HFFc6 (cell line): ENCODE measurements around the gene POU6F2. TPM values are rescaled to one million over a fixed set of nuclear protein-coding genes. Genes with fewer than 3 reads are reported as not detected.
"Not testable (repeated sequence)": the region's sequence is repeated elsewhere in the genome, so short reads cannot be mapped to it uniquely, and the experiment has no call there.

Source experiments
- DNase-seq: peaks from one replicate; pipeline ENCODE4 v3.0.0-alpha.2; 2018
- H3K27ac Mint-ChIP-seq: 2 replicates; pipeline ENCODE4 v1.8.0; 2020; ENCODE audit warnings: mild to moderate bottlenecking, mixed read lengths
- H3K27me3 Mint-ChIP-seq: 2 replicates; pipeline ENCODE4 v1.8.0; 2021; ENCODE audit warnings: mild to moderate bottlenecking, moderate library complexity, mixed read lengths; ENCODE audit not compliant: insufficient read depth
- H3K36me3 Mint-ChIP-seq: 2 replicates; pipeline ENCODE4 v1.8.0; 2021; ENCODE audit warnings: low read depth, mixed read lengths
- H3K4me1 Mint-ChIP-seq: 2 replicates; pipeline ENCODE4 v1.8.0; 2020; ENCODE audit warnings: low read depth, mixed read lengths
- H3K4me3 Mint-ChIP-seq: 2 replicates; pipeline ENCODE4 v1.8.0; 2020; ENCODE audit warnings: mild to moderate bottlenecking, moderate library complexity, mixed read lengths
- H3K9me3 Mint-ChIP-seq: 2 replicates; pipeline ENCODE4 v1.8.0; 2020; ENCODE audit warnings: mild to moderate bottlenecking, mixed read lengths
- total RNA-seq, 6 experiments: library from RNA; stranded (reverse); fragmentation: NEBNext Ultra II Directional; extraction: Animal tissue kit (Norgen Biotek cat#: 25700); gene quantifications; 2 replicates in 1 of 6; 3 replicates in 5 of 6; pipeline ENCODE4 v1.2.3, GENCODE V29; 2021
- TF ChIP-seq, protein P1 (sequence below): fragments of 200-600 bp; sonication (generic); IDR thresholded peaks from 2 replicates; pipeline ENCODE4 v1.5.0; 2021; ENCODE audit warnings: antibody characterized with exemption, mild to moderate bottlenecking

Gene POU6F2
- total RNA-seq, 6 experiments from 2014 or later: not detected

DNA sequence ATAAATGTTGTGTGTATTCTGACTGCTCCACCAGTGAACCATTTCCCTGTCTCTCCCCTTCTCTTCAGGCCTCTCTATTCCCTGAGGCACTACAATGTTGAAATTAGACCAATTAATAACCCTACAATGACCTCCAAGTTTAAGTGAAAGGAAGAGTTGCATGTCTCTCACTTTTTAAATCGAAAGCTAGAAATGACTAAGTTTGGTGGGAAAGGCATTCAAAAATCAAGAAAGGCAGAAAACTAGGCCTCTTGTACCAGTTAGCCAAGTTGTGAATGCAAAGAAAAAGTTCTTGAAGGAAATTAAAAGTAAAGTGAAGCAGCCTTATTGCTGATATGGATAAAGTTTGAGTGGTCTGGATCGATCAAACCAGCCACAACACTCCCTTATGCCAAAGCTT, 390.2 kb downstream of the POU6F2 start:
- TF ChIP-seq, protein P1, sequence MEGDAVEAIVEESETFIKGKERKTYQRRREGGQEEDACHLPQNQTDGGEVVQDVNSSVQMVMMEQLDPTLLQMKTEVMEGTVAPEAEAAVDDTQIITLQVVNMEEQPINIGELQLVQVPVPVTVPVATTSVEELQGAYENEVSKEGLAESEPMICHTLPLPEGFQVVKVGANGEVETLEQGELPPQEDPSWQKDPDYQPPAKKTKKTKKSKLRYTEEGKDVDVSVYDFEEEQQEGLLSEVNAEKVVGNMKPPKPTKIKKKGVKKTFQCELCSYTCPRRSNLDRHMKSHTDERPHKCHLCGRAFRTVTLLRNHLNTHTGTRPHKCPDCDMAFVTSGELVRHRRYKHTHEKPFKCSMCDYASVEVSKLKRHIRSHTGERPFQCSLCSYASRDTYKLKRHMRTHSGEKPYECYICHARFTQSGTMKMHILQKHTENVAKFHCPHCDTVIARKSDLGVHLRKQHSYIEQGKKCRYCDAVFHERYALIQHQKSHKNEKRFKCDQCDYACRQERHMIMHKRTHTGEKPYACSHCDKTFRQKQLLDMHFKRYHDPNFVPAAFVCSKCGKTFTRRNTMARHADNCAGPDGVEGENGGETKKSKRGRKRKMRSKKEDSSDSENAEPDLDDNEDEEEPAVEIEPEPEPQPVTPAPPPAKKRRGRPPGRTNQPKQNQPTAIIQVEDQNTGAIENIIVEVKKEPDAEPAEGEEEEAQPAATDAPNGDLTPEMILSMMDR: no peak
- DNase-seq: no peak
- no peaks in the 10 kb centered on the region for H3K9me3 Mint-ChIP-seq
- peaks cover 4% of the 10 kb centered on the region; the same call in 1 of the 2 replicates for H3K27me3 Mint-ChIP-seq
- H3K27ac Mint-ChIP-seq: no peak overlapping the region
- no peaks in the 10 kb centered on the region for H3K36me3 Mint-ChIP-seq
- no peaks in the 10 kb centered on the region for H3K4me1 Mint-ChIP-seq
- no peak overlapping the region for H3K4me3 Mint-ChIP-seq

- Mint-ChIP-seq H3K4me3 (no peak overlapping the region), H3K27ac (no peak overlapping the region), H3K27me3 (peaks cover 4% of the 10 kb centered on the region; the same call in 1 of the 2 replicates), H3K9me3 (no peaks in the 10 kb centered on the region), H3K4me1 (no peaks in the 10 kb centered on the region), H3K36me3 (no peaks in the 10 kb centered on the region)
- no peak for DNase-seq
- TF ChIP-seq, protein P1: no peak
Measured at GRCh38 chr7:39372383-39372782, 394.7 kb downstream of the POU6F2 start.

GRCh38 chr7:39374436-39375040, 396.8 kb downstream of the POU6F2 start:
- Mint-ChIP-seq H3K27me3 (peaks cover 4% of the 10 kb centered on the region; the same call in 1 of the 2 replicates), H3K4me1 (no peaks in the 10 kb centered on the region), H3K4me3 (no peak overlapping the region), H3K36me3 (no peaks in the 10 kb centered on the region), H3K9me3 (no peaks in the 10 kb centered on the region), H3K27ac (no peak overlapping the region)
- TF ChIP-seq, protein P1: no peak
- DNase-seq: no peak

- Mint-ChIP-seq H3K4me3 (no peak overlapping the region), H3K4me1 (no peaks in the 10 kb centered on the region), H3K36me3 (no peaks in the 10 kb centered on the region), H3K27me3 (peaks cover 4% of the 10 kb centered on the region; the same call in 1 of the 2 replicates), H3K9me3 (no peaks in the 10 kb centered on the region), H3K27ac (no peak overlapping the region)
- DNase-seq: no peak
- TF ChIP-seq, protein P1: no peak
Measured at GRCh38 chr7:39375047-39375873, 397.6 kb downstream of the POU6F2 start.

DNA sequence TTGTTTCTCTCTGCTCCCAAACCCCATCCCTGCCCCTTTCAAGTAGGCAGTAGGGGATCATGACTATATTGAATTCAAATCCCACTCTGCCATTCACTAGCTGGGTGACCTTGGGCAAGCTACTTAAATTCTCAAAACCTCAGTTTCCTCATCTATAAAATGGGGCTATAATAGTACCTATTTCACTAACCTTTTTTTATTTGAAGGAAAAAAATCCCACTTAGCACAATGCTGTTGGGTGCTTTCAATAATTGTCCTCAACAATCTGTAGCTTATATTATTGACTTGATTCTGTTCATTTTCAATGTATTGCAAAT, 398.1 kb downstream of the POU6F2 start:
- no peak for DNase-seq
- H3K36me3 Mint-ChIP-seq: no peaks in the 10 kb centered on the region
- TF ChIP-seq, protein P1: no peak
- H3K4me3 Mint-ChIP-seq: no peak overlapping the region
- no peak overlapping the region for H3K27ac Mint-ChIP-seq
- H3K27me3 Mint-ChIP-seq: peaks cover 4% of the 10 kb centered on the region; the same call in 1 of the 2 replicates
- no peaks in the 10 kb centered on the region for H3K4me1 Mint-ChIP-seq
- no peaks in the 10 kb centered on the region for H3K9me3 Mint-ChIP-seq

GRCh38 chr7:39376881-39377280, 399.2 kb downstream of the POU6F2 start:
- not testable (repeated sequence) for H3K4me1 Mint-ChIP-seq, H3K27ac Mint-ChIP-seq

More at GRCh38 chr7:39376881-39377280, 399.2 kb downstream of the POU6F2 start:
- H3K9me3 Mint-ChIP-seq, H3K27me3 Mint-ChIP-seq, H3K4me3 Mint-ChIP-seq, DNase-seq, H3K36me3 Mint-ChIP-seq: not testable (repeated sequence)
